ENCODE data around the gene ANKRD34A.
A peak's percentile ranks its signal among the peaks of the same experiment; 100 is the strongest.

DNA sequence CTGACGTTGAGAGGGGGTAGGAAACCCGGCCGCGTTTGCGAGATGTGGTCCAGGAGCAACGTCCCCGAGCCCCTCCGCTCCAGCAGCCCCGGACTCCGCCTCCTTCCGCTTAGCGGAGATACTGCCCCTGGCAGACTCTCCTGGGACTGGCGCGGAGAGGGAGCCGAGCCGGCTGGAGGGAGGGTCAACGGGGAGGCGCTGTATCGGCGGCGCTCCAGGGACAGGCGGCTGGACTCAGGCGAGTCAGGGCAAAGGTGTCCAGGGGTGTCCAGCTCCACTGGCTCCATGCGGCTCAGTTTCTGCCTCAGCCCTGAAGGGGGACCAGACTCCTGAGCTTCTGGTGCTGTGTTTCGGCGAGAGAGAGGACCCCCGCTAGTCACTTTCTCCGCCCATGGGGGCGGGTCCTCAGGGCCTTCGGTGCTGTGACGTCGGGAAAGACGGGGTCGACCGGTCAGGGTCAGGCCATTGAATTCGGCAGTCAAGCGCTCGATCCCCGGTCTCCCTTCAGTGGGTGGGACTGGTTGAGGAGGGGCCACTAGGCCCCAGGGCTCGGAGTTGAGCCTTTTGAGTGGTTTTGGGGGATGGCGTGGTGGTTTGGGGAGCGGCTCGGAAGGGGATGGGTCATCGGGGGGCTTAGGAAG, 3.8 kb downstream of the ANKRD34A start:
- TF ChIP-seq, protein P1, sequence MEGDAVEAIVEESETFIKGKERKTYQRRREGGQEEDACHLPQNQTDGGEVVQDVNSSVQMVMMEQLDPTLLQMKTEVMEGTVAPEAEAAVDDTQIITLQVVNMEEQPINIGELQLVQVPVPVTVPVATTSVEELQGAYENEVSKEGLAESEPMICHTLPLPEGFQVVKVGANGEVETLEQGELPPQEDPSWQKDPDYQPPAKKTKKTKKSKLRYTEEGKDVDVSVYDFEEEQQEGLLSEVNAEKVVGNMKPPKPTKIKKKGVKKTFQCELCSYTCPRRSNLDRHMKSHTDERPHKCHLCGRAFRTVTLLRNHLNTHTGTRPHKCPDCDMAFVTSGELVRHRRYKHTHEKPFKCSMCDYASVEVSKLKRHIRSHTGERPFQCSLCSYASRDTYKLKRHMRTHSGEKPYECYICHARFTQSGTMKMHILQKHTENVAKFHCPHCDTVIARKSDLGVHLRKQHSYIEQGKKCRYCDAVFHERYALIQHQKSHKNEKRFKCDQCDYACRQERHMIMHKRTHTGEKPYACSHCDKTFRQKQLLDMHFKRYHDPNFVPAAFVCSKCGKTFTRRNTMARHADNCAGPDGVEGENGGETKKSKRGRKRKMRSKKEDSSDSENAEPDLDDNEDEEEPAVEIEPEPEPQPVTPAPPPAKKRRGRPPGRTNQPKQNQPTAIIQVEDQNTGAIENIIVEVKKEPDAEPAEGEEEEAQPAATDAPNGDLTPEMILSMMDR (IDR thresholded peaks at IDR 0.05; ENCODE audit: poor library complexity, severe bottlenecking), result peak; percentile 37
- peak; percentile 64 for TF ChIP-seq POLR2AphosphoS5 (IDR thresholded peaks at IDR 0.05)
- no peak for TF ChIP-seq EZH2 (IDR thresholded peaks at IDR 0.05; ENCODE audit: borderline replicate concordance, insufficient read depth, low read length, poor library complexity, severe bottlenecking)
- no peak for TF ChIP-seq RAD21 (conservative IDR thresholded peaks at IDR 0.05)
- no peak for TF ChIP-seq EP300 (conservative IDR thresholded peaks at IDR 0.05; ENCODE audit: poor library complexity, severe bottlenecking)

Measured in neural cell (in vitro differentiated cells).